ENCODE measurements around the gene DOC2A.

GRCh38 chr16:30030841-30031413, 20.1 kb upstream of the DOC2A start, which contains the start of gene TLCD3B:
- TF ChIP-seq CTCF (IDR thresholded peaks at IDR 0.05; ENCODE audit: low read depth, low read length, poor library complexity, severe bottlenecking) (no peak), EZH2phosphoT487 (IDR thresholded peaks at IDR 0.05; ENCODE audit: borderline replicate concordance, low read length) (no peak)
